Measurements from ENCODE around the gene RARRES2. TPM values are rescaled to one million over a fixed set of nuclear protein-coding genes. Genes with fewer than 3 reads are reported as not detected.

Gene RARRES2
- total RNA-seq, 1 donor from 2014 or later: 26.3 TPM

DNA sequence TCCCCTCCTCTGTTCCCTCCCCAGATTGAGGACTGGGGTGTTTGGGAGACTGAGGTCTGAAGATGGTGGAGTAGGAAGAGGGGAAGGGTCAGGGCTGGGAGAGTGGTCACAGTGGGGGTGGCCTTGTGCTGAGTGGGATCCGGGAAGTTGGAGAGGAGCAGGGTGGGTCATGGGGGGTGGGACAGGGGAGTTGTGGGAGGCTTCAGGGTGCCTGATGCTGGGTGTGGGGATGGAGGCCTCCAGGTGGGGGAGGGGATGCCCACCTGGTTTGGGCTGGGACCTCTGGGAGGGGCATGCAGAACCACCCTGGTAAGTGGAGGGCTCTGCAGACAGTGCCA is 40.3 kb upstream of the RARRES2 start:
- Mint-ChIP-seq H3K27ac (ENCODE audit: unreplicated experiment) (no peak overlapping the region), H3K4me1 (peaks cover 83% of the 10 kb centered on the region), H3K9me3 (no peaks in the 10 kb centered on the region), H3K36me3 (ENCODE audit: low read depth) (peaks cover 2% of the 10 kb centered on the region), H3K4me3 (peak overlapping the region; percentile 96), H3K27me3 (ENCODE audit: low read depth) (no peaks in the 10 kb centered on the region)
- no peak for DNase-seq (ENCODE audit: low read depth, low spot score)
- TF ChIP-seq, protein P1, sequence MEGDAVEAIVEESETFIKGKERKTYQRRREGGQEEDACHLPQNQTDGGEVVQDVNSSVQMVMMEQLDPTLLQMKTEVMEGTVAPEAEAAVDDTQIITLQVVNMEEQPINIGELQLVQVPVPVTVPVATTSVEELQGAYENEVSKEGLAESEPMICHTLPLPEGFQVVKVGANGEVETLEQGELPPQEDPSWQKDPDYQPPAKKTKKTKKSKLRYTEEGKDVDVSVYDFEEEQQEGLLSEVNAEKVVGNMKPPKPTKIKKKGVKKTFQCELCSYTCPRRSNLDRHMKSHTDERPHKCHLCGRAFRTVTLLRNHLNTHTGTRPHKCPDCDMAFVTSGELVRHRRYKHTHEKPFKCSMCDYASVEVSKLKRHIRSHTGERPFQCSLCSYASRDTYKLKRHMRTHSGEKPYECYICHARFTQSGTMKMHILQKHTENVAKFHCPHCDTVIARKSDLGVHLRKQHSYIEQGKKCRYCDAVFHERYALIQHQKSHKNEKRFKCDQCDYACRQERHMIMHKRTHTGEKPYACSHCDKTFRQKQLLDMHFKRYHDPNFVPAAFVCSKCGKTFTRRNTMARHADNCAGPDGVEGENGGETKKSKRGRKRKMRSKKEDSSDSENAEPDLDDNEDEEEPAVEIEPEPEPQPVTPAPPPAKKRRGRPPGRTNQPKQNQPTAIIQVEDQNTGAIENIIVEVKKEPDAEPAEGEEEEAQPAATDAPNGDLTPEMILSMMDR (conservative IDR thresholded peaks at IDR 0.05): no peak

DNA sequence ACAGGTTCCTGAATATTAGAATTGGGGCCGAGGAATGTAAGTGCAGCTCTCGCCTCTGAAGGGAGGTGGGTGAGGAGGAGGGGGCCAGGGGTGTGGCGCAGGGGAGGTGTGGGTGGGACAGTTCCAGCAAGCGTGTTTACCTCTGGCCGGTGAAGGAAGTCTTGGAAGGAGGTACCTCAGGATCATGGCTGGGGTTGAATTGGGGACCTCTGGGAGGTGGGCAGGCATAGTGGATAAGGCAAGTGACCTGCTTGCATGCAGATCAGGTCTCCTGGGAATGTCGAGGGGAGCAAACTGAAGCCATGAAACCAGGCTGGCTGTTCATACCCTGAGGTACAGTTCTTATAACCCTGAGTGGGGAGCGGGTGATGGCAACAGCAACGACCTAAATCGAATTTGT is 39.7 kb upstream of the RARRES2 start:
- no peak for DNase-seq (ENCODE audit: low read depth, low spot score)
- TF ChIP-seq, protein P1 (conservative IDR thresholded peaks at IDR 0.05): no peak
- no peaks in the 10 kb centered on the region for H3K27me3 Mint-ChIP-seq (ENCODE audit: low read depth)
- no peaks in the 10 kb centered on the region for H3K9me3 Mint-ChIP-seq
- H3K4me3 Mint-ChIP-seq: peak overlapping the region; percentile 99
- no peaks in the 10 kb centered on the region for H3K36me3 Mint-ChIP-seq (ENCODE audit: low read depth)
- peaks cover 83% of the 10 kb centered on the region for H3K4me1 Mint-ChIP-seq
- H3K27ac Mint-ChIP-seq (ENCODE audit: unreplicated experiment): peak overlapping the region; percentile 43

DNA sequence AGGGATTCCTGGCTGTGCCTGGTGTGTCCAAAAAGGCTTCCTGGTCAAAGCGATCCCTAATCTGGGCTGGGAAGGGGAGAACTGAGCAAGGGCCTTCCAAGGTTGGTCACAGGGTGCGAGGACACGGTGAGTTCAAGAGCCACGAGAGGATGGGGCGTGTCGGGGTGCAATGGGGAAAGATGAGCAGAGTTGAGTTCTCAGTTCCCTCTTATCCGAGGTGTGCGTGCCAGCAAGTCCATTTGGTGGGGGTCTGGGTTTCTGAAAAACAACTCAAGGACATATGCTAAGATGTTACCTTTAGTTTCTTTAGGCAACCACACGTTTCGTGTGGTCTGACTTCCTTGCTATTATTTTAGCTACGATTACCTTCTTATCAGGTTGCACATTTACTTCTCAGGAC is 39.0 kb upstream of the RARRES2 start:
- TF ChIP-seq, protein P1 (conservative IDR thresholded peaks at IDR 0.05): no peak
- no peak for DNase-seq (ENCODE audit: low read depth, low spot score)
- H3K4me1 Mint-ChIP-seq: peaks cover 81% of the 10 kb centered on the region
- peak overlapping the region; percentile 98 for H3K27ac Mint-ChIP-seq (ENCODE audit: unreplicated experiment)
- no peaks in the 10 kb centered on the region for H3K36me3 Mint-ChIP-seq (ENCODE audit: low read depth)
- no peaks in the 10 kb centered on the region for H3K27me3 Mint-ChIP-seq (ENCODE audit: low read depth)
- H3K9me3 Mint-ChIP-seq: no peaks in the 10 kb centered on the region
- peak overlapping the region; percentile 99 for H3K4me3 Mint-ChIP-seq

DNA sequence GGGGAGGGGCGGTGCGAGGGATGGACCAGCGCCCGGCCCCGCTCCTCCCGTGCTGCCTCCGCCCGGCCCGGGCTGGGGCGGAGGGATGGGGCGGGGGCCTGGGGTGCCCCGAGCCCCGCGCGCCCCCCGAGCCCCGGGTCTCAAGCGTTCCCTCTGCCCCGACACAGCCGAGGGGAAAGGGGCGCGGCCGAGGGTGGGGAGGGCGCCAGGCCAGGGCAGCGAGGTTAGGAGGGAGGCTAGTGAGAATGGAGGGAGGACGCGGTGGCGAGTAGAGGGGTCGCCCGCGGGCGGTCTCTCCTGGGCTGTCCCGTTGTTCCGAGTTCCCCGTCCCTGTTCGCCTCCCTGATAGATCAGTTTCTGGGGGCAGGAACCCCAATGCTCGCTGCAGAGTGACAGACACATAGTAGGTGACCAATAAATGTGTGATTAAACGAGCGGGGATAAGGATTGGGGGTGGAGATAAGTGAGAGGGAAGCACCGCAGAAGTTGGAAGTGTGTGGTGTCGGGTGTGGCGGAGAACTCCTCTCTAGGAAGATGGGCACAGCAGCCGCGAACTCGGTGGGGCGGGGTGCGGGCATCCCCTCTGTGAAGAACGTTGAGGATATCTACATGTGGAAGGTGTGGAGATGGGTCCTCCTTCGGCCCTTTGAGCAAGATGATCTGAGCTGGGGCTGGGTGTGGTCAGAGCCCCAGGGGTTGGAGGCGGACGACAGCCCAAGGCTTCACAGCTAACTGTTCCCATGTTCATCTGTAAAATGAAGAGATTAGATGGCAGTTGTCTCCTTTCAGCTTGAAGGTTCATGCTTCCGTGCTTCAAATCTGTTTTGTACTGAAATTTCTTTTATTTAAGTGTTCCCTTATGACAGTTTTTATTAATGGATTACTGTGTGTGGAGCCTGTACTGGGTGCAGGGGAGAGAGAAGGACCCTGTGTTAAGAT is 38.3 kb upstream of the RARRES2 start:
- TF ChIP-seq, protein P1 (conservative IDR thresholded peaks at IDR 0.05): no peak
- peak overlapping the region; percentile 98 for H3K27ac Mint-ChIP-seq (ENCODE audit: unreplicated experiment)
- no peaks in the 10 kb centered on the region for H3K36me3 Mint-ChIP-seq (ENCODE audit: low read depth)
- peak overlapping the region; percentile 99 for H3K4me3 Mint-ChIP-seq
- no peaks in the 10 kb centered on the region for H3K27me3 Mint-ChIP-seq (ENCODE audit: low read depth)
- DNase-seq (ENCODE audit: low read depth, low spot score): peak; percentile 43
- no peaks in the 10 kb centered on the region for H3K9me3 Mint-ChIP-seq
- H3K4me1 Mint-ChIP-seq: peaks cover 74% of the 10 kb centered on the region

DNA sequence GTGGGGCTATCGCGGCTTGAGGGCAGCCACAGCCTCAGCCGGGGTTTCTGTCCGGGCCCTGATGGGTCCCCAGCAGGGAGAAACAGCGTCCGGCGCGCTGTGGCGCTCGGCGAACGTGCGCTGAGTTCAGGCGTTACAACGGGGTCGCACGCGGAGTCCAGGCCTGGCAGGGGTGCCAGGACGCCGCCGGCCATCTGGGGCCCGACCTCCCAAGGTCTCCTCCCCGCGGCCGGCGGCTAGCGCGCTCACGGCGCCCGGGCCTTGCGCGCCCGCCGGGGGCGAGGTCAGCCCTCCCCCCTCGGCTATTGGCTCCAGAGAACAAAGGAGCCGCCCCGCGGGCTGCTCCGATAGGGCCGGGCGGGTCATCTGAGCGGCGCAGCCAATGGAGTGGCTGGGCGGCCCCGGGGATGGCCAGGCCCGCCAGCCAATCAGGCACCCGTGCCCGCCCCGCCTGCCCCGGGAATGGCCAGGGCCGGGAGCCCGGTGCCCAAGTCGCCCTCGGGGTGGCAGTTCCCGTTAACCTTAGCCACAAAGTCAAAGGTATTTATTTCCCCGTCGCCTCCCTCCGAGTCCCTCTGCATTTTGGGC is 37.5 kb upstream of the RARRES2 start, which contains the start of gene ZNF775:
Gene ZNF775 (plus strand): TSS at position 478 of the 588 bp plus-strand sequence. CDS start 9,141 bp downstream, outside the sequence.
- H3K9me3 Mint-ChIP-seq: no peaks in the 10 kb centered on the region
- TF ChIP-seq, protein P1 (conservative IDR thresholded peaks at IDR 0.05): no peak
- peaks cover 70% of the 10 kb centered on the region for H3K4me1 Mint-ChIP-seq
- peaks cover 4% of the 10 kb centered on the region for H3K36me3 Mint-ChIP-seq (ENCODE audit: low read depth)
- DNase-seq (ENCODE audit: low read depth, low spot score): peak; percentile 85
- H3K27ac Mint-ChIP-seq (ENCODE audit: unreplicated experiment): peak within 1 kb of the TSS; percentile 98
- peak within 1 kb of the TSS; percentile 99 for H3K4me3 Mint-ChIP-seq
- no peaks in the 10 kb centered on the region for H3K27me3 Mint-ChIP-seq (ENCODE audit: low read depth)
